ENCODE results near the gene FCHO1. TPM values are rescaled to one million over a fixed set of nuclear protein-coding genes. Genes with fewer than 3 reads are reported as not detected.

The FCHO1 gene
- total RNA-seq, 1 donor from 2014 or later = 1.7 TPM

DNA sequence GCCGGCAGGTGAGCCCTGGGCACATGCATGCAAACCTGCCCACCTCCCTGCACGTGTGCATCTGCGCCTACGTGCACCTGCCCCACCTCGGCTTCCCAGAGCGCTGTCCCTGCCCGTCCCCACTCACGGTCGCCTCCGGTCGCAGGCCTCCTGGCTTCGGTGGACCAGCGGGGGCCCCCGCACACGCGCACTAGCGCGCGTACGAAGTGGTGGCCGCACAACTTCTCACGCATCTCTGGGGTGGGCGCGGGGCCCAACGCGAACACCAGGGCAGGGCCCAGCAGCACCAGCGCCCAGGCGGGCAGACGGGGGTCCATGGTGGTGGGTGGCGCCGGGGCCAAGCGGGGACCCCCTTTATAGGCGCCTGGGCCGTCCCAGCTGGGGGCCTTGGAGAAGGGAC is 69.9 kb downstream of the FCHO1 start, which contains the start of gene INSL3:
INSL3 (minus strand) TSS at position 330 of the 400 bp plus-strand sequence; CDS start at position 317, 13 bp downstream.
- no peak for ATAC-seq

DNA sequence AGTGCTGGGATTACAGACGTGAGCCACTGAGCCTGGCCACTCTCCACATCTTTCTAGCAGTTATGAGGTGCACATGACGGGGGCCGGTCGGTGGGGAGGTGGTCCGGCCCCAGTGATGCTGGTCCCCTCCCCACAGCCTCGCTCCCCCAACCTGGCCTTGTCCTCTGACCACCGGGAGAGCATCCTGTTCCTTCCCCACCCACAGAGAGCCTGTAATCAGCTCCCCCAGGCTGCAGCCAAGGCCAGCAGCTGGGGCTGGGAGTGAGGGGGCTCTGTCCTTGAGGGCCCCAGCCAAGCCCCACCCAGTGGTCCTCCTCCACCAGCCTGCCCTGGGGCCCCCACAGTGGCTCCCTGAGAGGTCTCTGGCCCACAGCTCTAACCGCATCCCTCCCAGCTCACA is 73.1 kb downstream of the FCHO1 start:
- DNase-seq (ENCODE audit: low spot score) (no peak), ATAC-seq (no peak)

More for the DNA sequence above, 69.9 kb downstream of the FCHO1 start, which contains the start of gene INSL3:
- DNase-seq (ENCODE audit: low spot score) = no peak

DNA sequence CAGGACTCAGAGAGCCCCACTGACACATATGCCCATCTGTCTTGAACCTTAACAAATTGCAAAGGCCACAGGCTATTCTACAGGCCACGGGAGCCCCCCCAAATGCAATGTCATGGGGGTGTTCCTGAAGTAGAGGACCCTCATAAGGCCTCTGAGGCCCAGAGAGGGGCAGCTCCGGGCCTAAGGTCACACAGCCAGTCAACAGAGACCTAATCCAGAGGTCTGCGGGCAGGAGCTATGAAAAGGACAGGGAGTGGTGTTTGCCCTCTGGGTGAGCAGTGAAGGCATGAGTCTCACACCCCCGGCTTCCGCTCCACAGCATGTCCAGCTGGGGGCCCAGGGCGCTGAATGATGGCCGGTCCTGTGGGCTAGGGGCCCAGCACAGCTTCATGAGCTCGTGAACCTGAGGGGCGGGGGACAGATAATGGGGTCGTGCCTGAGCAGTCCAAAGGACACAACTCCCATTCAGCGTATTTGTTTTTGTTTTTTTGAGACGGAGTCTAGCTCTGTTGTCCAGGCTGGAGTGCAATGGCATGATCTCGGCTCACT is 75.3 kb downstream of the FCHO1 start:
- no peak for DNase-seq (ENCODE audit: low spot score)
- no peak for ATAC-seq

DNA sequence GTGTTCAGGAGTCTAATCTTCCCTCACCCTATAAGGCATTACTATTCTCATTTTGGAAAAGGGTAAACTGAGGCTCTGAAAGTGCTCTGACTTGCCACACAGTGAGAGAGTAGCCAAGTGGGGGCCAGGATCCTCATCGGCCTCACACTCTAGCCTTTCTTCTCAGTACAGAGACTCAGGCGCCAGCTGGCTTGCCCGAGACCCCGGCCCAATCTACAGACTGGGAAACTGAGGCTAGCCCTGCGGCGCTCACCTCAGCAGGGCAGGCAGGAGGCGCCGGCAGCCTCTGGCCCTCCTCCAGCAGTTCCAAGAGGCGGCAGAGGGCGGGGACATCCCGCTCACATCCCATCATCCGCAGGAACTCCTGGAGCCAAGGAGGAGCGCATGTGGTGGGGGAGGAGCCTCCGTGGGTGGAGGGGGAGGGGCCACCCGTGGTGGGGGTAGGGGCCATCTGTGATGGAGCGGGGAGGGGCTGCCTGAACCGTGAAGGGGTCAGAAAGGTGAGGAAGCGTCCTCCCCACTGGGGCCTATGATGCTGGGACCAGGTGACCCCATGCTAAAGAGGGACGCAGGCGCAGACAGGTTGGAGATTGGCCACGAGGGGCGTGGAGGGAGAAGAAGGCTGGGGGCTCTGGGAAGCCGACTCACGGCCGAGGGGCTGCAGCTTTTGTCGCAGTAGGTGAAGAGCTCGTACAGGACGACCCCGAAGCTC is 78.7 kb downstream of the FCHO1 start:
- no peak for DNase-seq (ENCODE audit: low spot score)

DNA sequence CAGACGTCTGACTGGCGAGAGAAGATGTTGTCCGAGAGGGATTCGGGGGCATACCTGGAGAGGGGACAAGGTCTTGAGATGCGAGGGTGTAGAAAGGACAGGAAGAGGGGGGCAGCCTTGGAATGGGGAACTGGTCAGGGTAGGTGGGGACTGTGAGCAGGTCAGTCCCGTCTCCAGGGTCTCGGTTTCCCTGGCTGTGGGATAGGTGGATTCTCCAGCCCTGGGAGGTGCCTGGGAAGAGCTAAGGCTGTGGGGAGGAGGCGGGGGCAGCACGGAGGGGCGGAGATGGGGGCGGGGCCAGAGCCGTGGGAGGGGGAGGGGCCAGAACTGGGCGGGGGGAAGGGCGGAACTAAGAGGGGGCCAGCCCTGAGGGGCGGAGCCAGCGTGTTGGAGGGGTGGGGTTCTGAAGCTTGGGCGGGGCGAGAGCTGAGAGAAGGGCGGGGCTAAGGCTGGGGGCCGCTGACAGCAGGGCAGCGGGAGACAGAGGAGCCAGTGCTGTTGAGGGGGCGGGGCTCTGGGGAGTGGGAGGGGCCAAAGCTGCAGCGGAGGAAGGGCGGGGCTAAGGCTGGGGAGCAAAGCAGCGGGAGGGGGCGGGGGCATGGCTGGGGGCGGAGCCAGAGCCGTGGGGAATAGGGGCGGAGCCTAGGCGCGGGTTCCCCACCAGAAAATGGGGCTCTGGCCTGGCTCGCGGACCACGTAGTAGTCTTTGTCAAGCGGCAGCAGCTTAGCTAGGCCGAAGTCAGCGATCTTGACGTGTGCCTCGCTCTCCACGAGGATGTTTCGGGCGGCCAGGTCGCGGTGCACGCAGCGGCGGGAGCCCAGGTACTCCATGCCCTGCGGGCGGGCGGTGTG is 79.5 kb downstream of the FCHO1 start:
- peak; percentile 71 for ATAC-seq
- DNase-seq (ENCODE audit: low spot score) = no peak

More for the DNA sequence above, 78.7 kb downstream of the FCHO1 start:
- no peak for ATAC-seq

DNA sequence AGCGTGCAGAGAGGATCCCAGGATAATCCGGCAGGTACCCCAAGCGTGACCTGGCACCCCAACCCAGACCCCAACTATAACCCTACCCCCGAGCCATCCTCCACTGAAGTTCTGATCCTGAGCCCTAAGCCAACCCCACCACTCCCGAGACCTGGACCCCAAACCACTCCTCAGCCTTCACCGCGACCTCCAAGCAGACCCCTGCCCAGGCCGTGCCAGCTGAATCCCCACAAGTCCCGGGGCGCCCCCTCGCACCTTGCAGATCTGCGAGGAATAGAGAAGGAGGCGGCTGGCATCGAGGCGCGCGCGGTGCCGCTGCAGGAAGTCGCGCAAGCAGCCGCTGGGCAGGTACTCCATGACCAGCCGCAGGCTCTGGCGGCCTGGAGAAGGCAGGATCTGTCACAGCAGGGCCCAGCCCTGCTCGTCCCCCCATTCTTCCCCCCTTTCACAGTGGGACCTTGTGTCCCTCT is 80.2 kb downstream of the FCHO1 start:
- ATAC-seq = no peak
- DNase-seq (ENCODE audit: low spot score) = no peak

DNA sequence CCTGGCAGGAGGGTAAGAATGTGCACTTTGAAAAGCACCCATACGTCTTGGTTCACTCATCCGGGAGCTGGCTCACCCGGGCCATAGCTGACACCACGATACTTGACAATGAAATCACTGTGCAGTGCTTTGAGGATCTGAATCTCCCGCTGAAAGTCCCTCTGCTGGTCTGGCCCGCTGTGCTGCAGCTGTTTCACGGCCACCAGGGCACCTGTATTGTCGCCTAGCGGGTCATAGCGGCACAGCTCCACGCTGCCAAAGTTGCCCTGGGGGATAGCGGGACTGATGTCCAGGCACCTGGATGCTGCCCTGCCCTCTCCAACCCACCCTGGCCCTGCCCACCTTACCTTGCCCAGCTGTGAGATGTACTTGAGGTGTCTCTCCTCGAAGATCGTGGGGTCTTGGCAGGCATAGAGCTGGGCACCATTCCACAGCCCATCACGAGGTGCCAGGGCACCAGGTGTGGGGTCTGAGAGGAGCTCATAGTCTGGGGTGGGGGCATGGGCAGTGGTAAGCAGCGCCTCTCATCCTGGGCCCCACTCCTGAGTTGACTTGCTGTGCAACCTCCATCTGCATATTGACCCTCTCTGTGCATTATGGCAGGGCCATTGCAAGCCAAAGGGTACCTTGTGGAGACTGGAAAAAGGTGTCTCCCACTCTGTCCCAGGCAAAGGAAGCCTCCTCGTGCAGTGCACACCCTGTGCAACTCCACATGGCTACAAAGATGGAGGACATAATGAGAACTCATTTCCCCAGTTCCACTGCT is 81.3 kb downstream of the FCHO1 start:
- ATAC-seq (no peak), DNase-seq (ENCODE audit: low spot score) (no peak)

DNA sequence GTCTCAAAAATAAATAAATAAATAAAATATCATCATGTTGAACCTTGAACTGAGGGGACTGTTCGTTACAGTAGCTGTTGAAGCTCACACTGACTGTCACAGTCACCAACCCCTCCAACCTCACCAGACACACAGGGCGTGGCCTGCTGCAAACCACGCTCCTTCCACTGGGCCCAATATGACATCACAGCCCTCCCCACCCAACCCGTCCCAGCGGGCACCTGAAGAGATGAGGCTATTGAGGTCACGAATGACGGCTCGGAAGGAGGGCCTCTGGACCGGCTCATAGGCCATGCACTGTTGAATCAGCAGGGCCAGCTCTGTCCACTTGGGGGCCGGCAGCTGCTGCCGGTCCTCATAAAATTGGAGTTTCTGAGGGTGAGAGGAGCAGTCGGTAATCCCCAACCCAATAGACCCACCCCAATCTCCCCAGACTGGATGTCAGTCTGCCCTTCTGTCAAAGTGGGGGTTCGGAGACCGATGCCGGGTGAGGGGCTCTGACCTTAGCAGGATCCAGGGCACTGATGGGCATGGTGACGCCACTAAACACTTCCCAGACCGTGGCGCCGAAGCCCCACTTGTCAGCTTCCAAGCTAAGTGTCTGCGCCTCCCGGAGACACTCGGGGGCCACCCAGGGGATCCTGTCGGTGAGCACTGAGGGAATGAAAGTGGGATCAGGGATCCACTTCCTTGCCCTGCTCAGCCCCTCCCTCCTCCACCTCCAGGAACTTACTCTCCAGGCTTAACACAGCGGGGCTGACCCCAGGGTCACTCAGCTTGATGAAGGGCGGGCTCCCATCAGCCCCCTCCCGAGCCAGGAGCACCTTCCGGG is 83.3 kb downstream of the FCHO1 start:
- DNase-seq (ENCODE audit: low spot score) (no peak), ATAC-seq (no peak)

DNA sequence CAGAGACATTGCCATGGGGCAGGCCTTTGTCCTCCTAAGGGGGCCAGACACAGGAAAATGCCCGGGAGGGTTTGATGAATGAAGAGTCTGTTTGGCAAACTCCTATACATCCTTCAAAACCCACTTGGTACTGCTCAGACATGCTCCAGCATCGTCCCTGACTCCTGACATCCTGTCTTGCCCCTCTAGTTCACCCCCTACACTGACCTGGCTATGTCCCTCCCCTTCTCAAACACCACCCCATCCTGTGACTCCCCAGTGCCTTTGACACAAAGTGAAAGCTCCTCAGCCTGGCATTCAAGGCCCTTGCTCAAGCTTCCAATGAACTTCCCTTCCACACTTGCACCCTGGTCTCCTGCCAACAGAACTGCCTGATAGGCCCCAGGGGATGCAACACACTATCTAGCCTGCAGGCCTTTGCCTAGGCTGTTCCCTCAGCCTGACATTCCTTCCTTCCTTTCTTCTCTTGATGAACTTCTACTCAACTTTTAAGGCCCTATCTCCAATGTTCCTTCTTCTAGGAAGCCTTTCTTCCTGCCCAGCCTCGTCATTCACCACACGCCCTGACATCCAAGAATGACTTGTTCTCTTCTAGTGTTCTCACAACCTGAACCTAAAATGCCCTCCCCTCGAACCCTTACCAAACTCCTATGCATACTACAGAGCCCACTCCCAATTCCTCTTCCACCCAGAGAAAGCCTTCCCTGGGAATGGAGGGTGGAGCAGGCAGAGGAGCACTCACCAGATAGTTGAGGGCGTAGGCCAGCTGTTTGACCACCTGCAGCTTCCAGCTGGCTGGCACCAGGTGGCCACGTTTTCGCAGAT is 84.1 kb downstream of the FCHO1 start:
- ATAC-seq = no peak
- DNase-seq (ENCODE audit: low spot score) = no peak

DNA sequence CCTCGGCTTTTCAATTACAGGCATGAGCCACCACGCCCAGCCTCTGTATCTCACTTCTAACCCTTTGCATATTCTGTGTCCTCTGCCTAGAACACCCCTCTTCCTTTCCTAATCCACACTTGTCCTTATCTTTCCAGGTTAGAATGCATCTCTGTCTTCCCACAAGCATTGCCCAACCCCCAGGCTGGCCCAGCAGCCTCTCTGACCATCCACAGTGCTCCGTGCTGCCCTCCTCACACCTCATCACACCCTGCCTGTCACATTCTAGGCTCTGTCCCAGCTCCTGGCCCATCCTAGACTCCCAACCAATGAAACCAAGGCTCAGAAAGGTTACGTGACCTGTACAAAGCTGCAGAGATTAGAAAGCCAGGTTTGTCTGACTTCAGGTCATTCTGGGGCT is 85.3 kb downstream of the FCHO1 start:
- ATAC-seq = no peak
- no peak for DNase-seq (ENCODE audit: low spot score)

DNA sequence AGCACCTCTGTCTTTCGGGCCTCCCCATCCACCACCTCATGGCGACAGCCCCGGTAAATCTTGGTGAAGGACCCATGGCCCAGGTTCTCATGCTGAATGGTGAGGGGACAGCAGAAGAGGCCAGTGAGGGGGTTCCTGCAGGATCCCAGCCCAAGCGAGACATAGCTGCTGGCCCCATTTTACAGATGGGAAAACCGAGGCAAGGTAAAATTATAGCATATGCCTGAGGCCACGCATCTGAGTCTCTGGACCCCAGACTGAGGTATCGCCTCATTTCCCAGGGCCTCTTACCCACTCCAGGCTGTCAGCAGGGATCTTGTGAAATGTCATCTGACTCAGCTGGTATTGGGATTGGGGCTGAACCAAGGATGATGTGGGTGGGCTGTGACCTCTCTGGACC is 86.7 kb downstream of the FCHO1 start:
- no peak for ATAC-seq

More for the DNA sequence above, 86.7 kb downstream of the FCHO1 start:
- no peak for DNase-seq (ENCODE audit: low spot score)

Other genes with a start within 250 kb of the FCHO1 start
- gene PGLS, start 239.8 kb upstream of the FCHO1 start, total RNA-seq = 38.9 TPM
- gene COLGALT1, start 195.8 kb upstream of the FCHO1 start, total RNA-seq = 31.5 TPM
- 0.13 TPM for gene UNC13A, start 63.1 kb upstream of the FCHO1 start, total RNA-seq
- 14.3 TPM for gene MAP1S, start 32.0 kb upstream of the FCHO1 start, total RNA-seq
- 1.2 TPM for gene B3GNT3, start 43.7 kb downstream of the FCHO1 start, total RNA-seq
- gene INSL3, start 70.0 kb downstream of the FCHO1 start, total RNA-seq = not detected
- 1.2 TPM for gene JAK3, start 96.5 kb downstream of the FCHO1 start, total RNA-seq
- gene RPL18A, start 108.4 kb downstream of the FCHO1 start, total RNA-seq = 493 TPM
- not detected for gene SLC5A5, start 120.5 kb downstream of the FCHO1 start, total RNA-seq
- gene CCDC124, start 181.5 kb downstream of the FCHO1 start, total RNA-seq = 31.6 TPM
- not detected for gene KCNN1, start 215.6 kb downstream of the FCHO1 start, total RNA-seq

Measured in left lobe of liver (tissue), 2 donors.